IPS-15b (cell line): ENCODE results near the gene CR1.
"Not testable (repeated sequence)": the region's sequence is repeated elsewhere in the genome, so short reads cannot be mapped to it uniquely, and the experiment has no call there.

Experiments used
- H3K27me3 ChIP-seq: one replicate; pipeline ENCODE4 v1.6.1; 2013; ENCODE audit warnings: low read length; ENCODE audit not compliant: control insufficient read depth, insufficient read depth
- H3K36me3 ChIP-seq: one replicate; pipeline ENCODE4 v1.6.1; 2013; ENCODE audit warnings: low read length; ENCODE audit not compliant: control insufficient read depth, insufficient read depth
- H3K4me1 ChIP-seq: one replicate; pipeline ENCODE4 v1.6.1; 2013; ENCODE audit warnings: mild to moderate bottlenecking, low read length; ENCODE audit not compliant: control insufficient read depth, insufficient read depth
- H3K4me3 ChIP-seq: one replicate; pipeline ENCODE4 v1.5.1; 2013; ENCODE audit warnings: low read depth, low read length
- H3K9ac ChIP-seq: one replicate; pipeline ENCODE4 v1.6.1; 2013; ENCODE audit warnings: low read depth, mild to moderate bottlenecking, low read length
- H3K9me3 ChIP-seq: one replicate; pipeline ENCODE4 v1.6.1; 2013; ENCODE audit warnings: mild to moderate bottlenecking, low read length; ENCODE audit not compliant: control insufficient read depth, insufficient read depth

CR1 gene

DNA sequence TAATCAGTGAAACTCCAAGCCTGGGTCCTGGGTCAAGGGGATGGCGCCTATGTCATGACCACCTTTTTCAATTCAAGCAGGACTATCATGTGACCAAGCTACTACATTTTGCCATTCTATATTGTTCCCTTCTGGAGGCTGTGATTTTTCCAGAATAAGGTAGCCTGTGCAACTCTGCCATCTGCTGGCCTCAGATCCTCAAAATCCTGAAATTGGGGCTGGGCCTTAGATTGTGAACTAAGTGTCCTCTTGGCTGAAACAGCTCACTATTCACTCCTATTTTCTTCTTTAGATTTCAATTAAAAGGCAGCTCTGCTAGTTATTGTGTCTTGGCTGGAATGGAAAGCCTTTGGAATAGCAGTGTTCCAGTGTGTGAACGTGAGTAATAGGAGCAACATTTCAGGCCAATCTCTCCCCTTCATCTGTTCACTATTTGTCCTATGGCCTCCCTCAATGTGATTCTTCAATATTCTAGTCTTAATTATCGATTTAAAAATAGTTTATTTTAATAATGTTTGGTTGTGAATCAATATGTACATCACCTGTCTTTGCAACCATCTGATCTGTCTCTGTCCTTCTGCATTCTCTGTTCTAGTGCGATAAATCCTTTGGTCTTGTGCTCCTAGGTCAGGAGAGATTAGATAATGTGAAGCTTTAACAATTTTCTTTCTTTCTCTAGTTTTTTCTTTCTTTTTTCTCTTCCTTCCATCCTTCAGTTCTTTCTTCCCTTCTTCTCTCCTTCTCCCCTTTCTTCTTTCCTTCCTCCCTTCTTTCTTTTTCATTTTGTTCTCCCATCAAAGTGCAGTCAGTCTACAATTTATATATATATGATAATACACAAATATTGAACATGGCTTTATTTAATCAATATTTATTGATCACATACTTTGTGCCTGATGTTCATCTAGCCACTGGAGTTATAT, 69.8 kb downstream of the CR1 start:
- H3K27me3 ChIP-seq: no peaks in the 10 kb centered on the region
- H3K4me3 ChIP-seq: no peak overlapping the region
- H3K4me1 ChIP-seq: no peaks in the 10 kb centered on the region
- no peak overlapping the region for H3K9ac ChIP-seq
- no peaks in the 10 kb centered on the region for H3K9me3 ChIP-seq
- H3K36me3 ChIP-seq: no peaks in the 10 kb centered on the region

GRCh38 chr1:207571926-207572325, 76.0 kb downstream of the CR1 start:
- H3K4me1 ChIP-seq, H3K36me3 ChIP-seq, H3K4me3 ChIP-seq, H3K9me3 ChIP-seq, H3K27me3 ChIP-seq, H3K9ac ChIP-seq: not testable (repeated sequence)

DNA sequence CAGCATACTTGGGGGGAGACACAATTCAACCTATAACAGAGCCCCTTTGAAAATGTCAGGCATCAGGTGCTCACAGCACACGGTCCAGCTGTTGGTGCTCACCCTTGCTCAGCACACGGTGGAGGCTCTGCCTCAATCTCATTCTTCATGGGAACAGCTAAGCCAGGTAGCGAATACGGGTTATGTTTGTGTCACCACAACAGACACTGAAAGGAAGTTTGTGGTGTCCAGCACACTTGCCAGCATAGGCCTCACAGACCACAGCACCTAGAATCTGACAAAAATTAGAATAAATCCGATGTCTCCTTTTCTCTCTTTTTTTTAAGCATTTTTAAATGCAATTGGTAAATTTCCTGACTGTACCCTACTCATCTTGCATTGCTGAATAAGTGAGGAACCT, 77.1 kb downstream of the CR1 start:
- not testable (repeated sequence) for H3K4me1 ChIP-seq, H3K9ac ChIP-seq, H3K36me3 ChIP-seq, H3K4me3 ChIP-seq, H3K9me3 ChIP-seq, H3K27me3 ChIP-seq

DNA sequence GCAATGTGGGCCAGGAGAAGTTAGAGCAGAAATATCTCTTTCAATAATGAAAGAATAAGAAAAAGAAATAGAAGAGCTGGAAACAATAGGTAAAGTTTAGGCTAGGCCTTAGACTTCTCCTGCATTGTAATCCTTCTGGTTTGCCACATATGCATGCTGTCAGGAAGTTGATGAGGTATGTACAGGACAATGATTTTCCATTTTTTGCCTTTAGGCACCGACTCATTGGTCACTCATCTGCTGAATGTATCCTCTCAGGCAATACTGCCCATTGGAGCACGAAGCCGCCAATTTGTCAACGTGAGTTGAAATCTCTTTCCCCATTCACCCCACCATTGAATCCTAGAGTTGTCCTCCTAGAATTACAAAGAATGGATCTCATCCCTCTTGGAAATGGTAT, 79.4 kb downstream of the CR1 start:
- not testable (repeated sequence) for H3K9ac ChIP-seq, H3K4me3 ChIP-seq, H3K27me3 ChIP-seq, H3K36me3 ChIP-seq, H3K9me3 ChIP-seq, H3K4me1 ChIP-seq

DNA sequence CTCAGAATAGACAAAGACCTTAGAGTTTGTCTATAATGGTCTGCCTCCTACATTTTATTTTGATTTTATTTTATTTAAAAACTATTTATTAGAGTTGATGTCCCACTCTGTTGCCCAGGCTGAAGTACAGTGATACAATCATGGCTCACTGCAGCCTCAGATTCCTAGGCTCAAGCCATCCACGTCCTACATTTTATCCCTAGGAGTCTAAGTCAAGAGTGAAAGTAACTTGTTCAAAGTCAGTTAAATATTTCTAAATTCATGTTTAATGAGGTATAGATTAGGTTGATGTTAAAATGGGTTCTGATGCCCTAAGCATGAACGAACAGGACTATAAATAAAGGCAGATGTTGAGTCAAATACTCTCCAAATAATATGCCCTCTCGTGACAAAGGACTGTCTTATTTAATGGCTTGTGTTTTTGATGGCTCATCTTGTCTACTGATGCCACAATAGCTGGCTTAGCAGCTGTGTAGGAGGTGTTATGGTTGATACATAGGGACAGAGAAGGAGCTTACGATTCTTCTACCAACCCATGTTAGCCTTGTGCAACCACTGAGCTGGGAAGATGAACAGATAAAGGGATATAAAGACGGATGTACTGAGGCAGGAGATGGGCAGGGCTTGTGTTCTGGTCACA, 83.0 kb downstream of the CR1 start:
- Histone ChIP-seq H3K36me3 (no peaks in the 10 kb centered on the region), H3K9ac (no peak overlapping the region), H3K4me1 (peaks cover 3% of the 10 kb centered on the region), H3K4me3 (no peak overlapping the region), H3K27me3 (no peaks in the 10 kb centered on the region), H3K9me3 (no peaks in the 10 kb centered on the region)

DNA sequence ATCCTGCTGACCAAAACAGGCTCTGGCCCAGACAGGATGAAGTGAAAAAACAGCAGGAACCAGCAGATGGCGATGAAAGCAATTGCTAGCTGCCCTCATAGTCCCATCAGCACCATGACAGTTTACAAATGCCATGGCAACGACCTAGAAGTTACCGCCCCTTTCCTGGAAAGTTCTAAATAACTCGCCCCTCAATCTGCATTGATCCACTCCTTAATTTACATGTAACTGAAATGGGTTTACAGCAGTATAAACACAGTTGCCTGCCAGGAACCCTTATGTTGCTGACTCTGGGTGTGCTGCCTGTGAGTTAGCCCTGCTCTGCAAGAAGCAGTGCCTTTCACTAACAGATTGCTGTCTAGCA, 83.5 kb downstream of the CR1 start:
- no peak overlapping the region for H3K4me3 ChIP-seq

DNA sequence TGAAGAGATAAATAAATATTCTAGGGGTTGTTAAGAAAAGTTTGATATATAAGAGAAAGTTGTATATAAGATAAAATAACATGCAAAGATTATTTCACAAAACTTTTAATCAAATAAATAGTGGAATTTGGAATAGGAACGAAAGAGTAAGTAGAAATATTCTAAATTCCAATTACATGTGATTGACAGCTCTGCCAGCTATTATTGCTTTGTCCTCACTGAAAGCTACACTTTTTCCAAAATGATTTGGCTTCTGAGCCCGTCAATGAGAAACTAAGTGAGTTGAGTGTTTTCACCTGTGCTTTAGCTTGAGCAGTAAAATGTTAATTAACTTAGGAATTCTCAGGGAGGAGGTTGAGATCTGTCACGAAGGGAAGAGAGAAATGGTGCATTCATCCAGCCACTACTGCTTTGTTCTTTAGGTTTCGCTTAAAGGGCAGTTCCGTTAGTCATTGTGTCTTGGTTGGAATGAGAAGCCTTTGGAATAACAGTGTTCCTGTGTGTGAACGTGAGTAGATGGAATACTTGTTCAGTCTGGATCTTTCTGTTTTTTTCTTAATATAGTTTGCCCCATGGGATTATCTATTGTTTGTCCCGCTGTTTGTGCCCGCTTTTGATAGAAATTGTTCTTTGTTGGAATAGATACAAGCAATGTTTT, 85.7 kb downstream of the CR1 start:
- H3K4me1 ChIP-seq: peaks cover 3% of the 10 kb centered on the region
- H3K9ac ChIP-seq: no peak overlapping the region
- H3K36me3 ChIP-seq: no peaks in the 10 kb centered on the region
- no peaks in the 10 kb centered on the region for H3K27me3 ChIP-seq
- H3K4me3 ChIP-seq: no peak overlapping the region
- H3K9me3 ChIP-seq: no peaks in the 10 kb centered on the region

More for the DNA sequence above, 83.5 kb downstream of the CR1 start:
- H3K9me3 ChIP-seq: no peaks in the 10 kb centered on the region
- H3K27me3 ChIP-seq: no peaks in the 10 kb centered on the region
- peaks cover 3% of the 10 kb centered on the region for H3K4me1 ChIP-seq
- no peaks in the 10 kb centered on the region for H3K36me3 ChIP-seq
- H3K9ac ChIP-seq: no peak overlapping the region

GRCh38 chr1:207589506-207589905, 93.5 kb downstream of the CR1 start:
- not testable (repeated sequence) for H3K9me3 ChIP-seq, H3K9ac ChIP-seq, H3K4me1 ChIP-seq, H3K4me3 ChIP-seq, H3K27me3 ChIP-seq, H3K36me3 ChIP-seq

- not testable (repeated sequence) for H3K9ac ChIP-seq, H3K9me3 ChIP-seq, H3K4me1 ChIP-seq, H3K4me3 ChIP-seq, H3K27me3 ChIP-seq, H3K36me3 ChIP-seq
Observed at GRCh38 chr1:207591205-207591604, 95.2 kb downstream of the CR1 start.

DNA sequence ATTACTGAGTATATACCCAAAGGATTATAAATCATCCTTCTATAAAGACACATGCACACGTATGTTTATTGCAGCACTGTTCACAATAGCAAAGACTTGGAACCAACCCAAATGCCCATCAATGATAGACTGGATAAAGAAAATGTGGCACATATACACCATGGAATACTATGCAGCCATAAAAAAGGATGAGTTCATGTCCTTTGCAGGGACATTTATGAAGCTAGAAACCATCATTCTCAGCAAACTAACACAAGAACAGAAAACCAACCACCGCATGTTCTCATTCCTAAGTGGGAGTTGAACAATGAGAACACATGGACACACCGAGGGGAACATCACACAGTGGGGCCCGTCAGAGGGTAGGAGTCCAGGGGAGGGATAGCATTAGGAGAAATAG, 98.1 kb downstream of the CR1 start:
- H3K4me1 ChIP-seq, H3K4me3 ChIP-seq, H3K9ac ChIP-seq, H3K36me3 ChIP-seq, H3K27me3 ChIP-seq, H3K9me3 ChIP-seq: not testable (repeated sequence)

GRCh38 chr1:207603777-207604176, 107.8 kb downstream of the CR1 start:
- Histone ChIP-seq H3K4me3 (no peak overlapping the region), H3K36me3 (no peaks in the 10 kb centered on the region), H3K27me3 (no peaks in the 10 kb centered on the region), H3K9me3 (no peaks in the 10 kb centered on the region), H3K9ac (no peak overlapping the region), H3K4me1 (peaks cover 6% of the 10 kb centered on the region)
